ENCODE data around the gene KLF18. TPM values are rescaled to one million over a fixed set of nuclear protein-coding genes. Genes with fewer than 3 reads are reported as not detected.
"Not testable (repeated sequence)": the region's sequence is repeated elsewhere in the genome, so short reads cannot be mapped to it uniquely, and the experiment has no call there.

KLF18 gene
- total RNA-seq, 1 donor from 2014 or later: not detected

DNA sequence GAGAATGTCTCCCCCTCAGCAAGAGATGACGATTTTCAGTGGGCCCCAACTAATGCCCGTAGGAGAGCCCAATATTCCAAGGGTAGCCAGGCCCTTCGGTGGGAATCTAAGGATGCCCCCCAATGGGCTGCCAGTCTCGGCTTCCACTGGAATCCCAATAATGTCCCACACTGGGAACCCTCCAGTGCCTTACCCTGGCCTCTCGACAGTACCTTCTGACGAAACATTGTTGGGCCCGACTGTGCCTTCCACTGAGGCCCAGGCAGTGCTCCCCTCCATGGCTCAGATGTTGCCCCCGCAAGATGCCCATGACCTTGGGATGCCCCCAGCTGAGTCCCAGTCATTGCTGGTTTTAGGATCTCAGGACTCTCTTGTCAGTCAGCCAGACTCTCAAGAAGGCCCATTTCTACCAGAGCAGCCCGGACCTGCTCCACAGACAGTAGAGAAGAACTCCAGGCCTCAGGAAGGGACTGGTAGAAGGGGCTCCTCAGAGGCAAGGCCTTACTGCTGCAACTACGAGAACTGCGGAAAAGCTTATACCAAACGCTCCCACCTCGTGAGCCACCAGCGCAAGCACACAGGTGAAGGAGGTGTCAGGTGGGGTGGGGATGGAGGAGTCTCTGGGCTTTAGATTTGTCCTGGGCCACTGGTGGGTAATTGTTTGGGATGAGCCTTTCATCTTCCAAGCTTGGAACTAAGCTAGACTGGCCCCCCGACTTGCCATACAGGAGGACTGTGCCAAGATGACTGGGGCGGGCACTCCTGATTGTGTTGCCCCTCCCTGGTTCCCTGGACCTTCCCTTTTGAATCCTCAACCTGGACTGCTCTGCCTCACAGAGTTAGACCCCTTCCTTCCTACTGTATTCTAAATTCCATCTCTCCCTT lies 11.6 kb downstream of the KLF18 start:
- DNase-seq (ENCODE audit: extremely low spot score, unreplicated experiment): peak; percentile 76
- no peak overlapping the region for H3K27ac Mint-ChIP-seq (ENCODE audit: unreplicated experiment)
- TF ChIP-seq CTCF (IDR thresholded peaks at IDR 0.05): no peak
- H3K4me3 Mint-ChIP-seq (ENCODE audit: unreplicated experiment): no peak overlapping the region
- H3K9me3 Mint-ChIP-seq (ENCODE audit: unreplicated experiment): no peaks in the 10 kb centered on the region
- H3K4me1 Mint-ChIP-seq (ENCODE audit: unreplicated experiment): no peaks in the 10 kb centered on the region
- H3K36me3 Mint-ChIP-seq (ENCODE audit: unreplicated experiment): no peaks in the 10 kb centered on the region
- H3K27me3 Mint-ChIP-seq (ENCODE audit: unreplicated experiment): peaks cover 33% of the 10 kb centered on the region

DNA sequence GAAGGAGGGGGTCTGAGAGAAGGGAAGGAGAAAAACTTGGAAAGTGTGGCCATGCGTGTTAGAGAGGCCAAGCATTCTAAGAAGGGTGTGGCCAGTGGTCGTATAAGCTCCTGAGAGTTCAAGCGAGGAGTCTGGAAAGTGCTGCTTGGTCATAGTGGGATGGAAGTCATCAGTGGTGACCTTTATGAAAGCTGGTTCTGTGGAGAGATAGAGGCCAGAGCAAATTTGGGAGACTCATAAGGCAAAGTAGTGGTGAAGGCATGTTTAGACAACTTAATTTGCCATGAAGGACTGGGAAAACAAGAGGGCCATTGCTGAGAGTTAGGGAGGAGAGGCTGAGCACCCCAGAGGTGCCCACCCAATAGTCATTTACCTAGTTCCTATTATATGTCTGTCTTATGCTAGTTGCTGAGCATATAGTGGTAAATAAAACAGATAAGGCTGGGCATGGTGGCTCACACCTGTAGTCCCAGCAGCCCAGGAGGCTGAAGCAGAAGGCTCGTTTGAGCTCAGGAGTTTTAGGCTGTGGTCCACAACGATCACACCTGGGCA lies 21.0 kb downstream of the KLF18 start:
- Mint-ChIP-seq H3K9me3 (ENCODE audit: unreplicated experiment) (no peaks in the 10 kb centered on the region), H3K4me3 (ENCODE audit: unreplicated experiment) (no peak overlapping the region), H3K27ac (ENCODE audit: unreplicated experiment) (no peak overlapping the region), H3K4me1 (ENCODE audit: unreplicated experiment) (no peaks in the 10 kb centered on the region), H3K36me3 (ENCODE audit: unreplicated experiment) (no peaks in the 10 kb centered on the region), H3K27me3 (ENCODE audit: unreplicated experiment) (peaks cover 59% of the 10 kb centered on the region)
- TF ChIP-seq CTCF (IDR thresholded peaks at IDR 0.05): no peak
- DNase-seq (ENCODE audit: extremely low spot score, unreplicated experiment): no peak

- H3K9me3 Mint-ChIP-seq (ENCODE audit: unreplicated experiment): no peaks in the 10 kb centered on the region
- H3K27ac Mint-ChIP-seq (ENCODE audit: unreplicated experiment): no peak overlapping the region
- TF ChIP-seq CTCF (IDR thresholded peaks at IDR 0.05): no peak
- H3K4me3 Mint-ChIP-seq (ENCODE audit: unreplicated experiment): no peak overlapping the region
- peaks cover 60% of the 10 kb centered on the region for H3K27me3 Mint-ChIP-seq (ENCODE audit: unreplicated experiment)
- no peaks in the 10 kb centered on the region for H3K4me1 Mint-ChIP-seq (ENCODE audit: unreplicated experiment)
- DNase-seq (ENCODE audit: extremely low spot score, unreplicated experiment): peak; percentile 25
- H3K36me3 Mint-ChIP-seq (ENCODE audit: unreplicated experiment): no peaks in the 10 kb centered on the region
Measured at GRCh38 chr1:44119525-44119924, 21.9 kb downstream of the KLF18 start.

GRCh38 chr1:44118682-44119081 lies 22.7 kb downstream of the KLF18 start, which contains the start of gene KLF17:
TSS of gene KLF17 (plus strand) at chr1:44118821. CDS start at chr1:44118908, 87 bp downstream.
- Mint-ChIP-seq H3K4me3 (ENCODE audit: unreplicated experiment) (no peak within 1 kb of the TSS), H3K36me3 (ENCODE audit: unreplicated experiment) (no peaks in the 10 kb centered on the region), H3K27me3 (ENCODE audit: unreplicated experiment) (peaks cover 62% of the 10 kb centered on the region), H3K27ac (ENCODE audit: unreplicated experiment) (no peak within 1 kb of the TSS), H3K4me1 (ENCODE audit: unreplicated experiment) (no peaks in the 10 kb centered on the region), H3K9me3 (ENCODE audit: unreplicated experiment) (no peaks in the 10 kb centered on the region)
- DNase-seq (ENCODE audit: extremely low spot score, unreplicated experiment): no peak
- TF ChIP-seq CTCF (IDR thresholded peaks at IDR 0.05): no peak

- H3K9me3 Mint-ChIP-seq (ENCODE audit: unreplicated experiment); DNase-seq (ENCODE audit: extremely low spot score, unreplicated experiment); H3K4me1 Mint-ChIP-seq (ENCODE audit: unreplicated experiment); H3K4me3 Mint-ChIP-seq (ENCODE audit: unreplicated experiment); H3K36me3 Mint-ChIP-seq (ENCODE audit: unreplicated experiment); H3K27ac Mint-ChIP-seq (ENCODE audit: unreplicated experiment): not testable (repeated sequence)
- H3K27me3 Mint-ChIP-seq (ENCODE audit: unreplicated experiment): peaks cover 59% of the 10 kb centered on the region
Measured at GRCh38 chr1:44117272-44117671, 24.2 kb downstream of the KLF18 start.
